ENCODE measurements around the gene PCLO. TPM values are rescaled to one million over a fixed set of nuclear protein-coding genes. Genes with fewer than 3 reads are reported as not detected.

PCLO gene
- total and polyA plus RNA-seq, 2 of the 8 experiments (the other 6 are each of a cell fraction or from before 2014, with no cell fraction given): 1.5 to 3.2 TPM

DNA sequence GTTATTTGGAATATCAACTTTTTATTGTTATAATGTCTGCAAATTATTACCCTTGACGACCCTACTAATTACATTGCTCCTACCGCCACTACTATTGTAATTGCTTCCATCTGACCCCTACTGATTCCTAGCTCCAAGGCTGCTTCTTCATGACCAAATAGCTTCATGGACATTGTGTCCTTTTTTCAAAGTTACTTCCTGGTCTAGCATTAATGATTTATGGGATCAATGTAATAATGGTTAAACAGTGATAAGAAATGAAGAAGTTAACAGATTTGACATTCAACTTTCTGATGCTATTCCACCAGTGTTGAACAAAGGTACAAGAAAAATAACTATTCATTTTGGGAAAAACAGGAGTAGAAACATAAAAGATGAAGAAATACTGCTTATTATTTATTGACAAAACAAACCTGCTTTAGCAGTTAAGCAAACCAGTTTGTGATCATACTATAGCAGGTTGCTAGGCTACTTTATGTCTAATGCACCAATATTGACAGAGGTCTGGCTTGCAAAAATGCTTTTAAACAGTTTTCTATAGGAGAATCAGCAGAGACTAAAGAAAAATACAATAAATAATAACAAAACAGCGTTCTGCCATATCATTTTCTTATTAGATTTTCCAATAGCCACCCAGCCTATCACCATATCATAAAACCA is 125.8 kb downstream of the PCLO start:
- WGBS, 2 experiments (ENCODE audit: extremely low coverage in 1 of 2, insufficient coverage in 1 of 2, insufficient read length in 1 of 2, insufficient replicate concordance in 2 of 2, low coverage in 1 of 2, low lambda C conversion rate in 2 of 2, missing lambda C conversion rate in 1 of 2): 80% methylated on average over 3 of the region's 3 CpGs; no CpG with 5 or more reads in 1 of the 2 experiments
- no peak overlapping the region for H4K91ac ChIP-seq (replicated peaks; ENCODE audit: insufficient read length, low read length)
- H3K4me3 ChIP-seq (ENCODE audit: extremely low read depth in 1 of 4, insufficient read depth in 2 of 4, low read depth in 3 of 4, low read length in 4 of 4): no peak overlapping the region
- no peaks in the 10 kb centered on the region for H3K27me3 ChIP-seq (replicated peaks in 1 of 4; ENCODE audit: control insufficient read depth in 3 of 4, extremely low read depth in 1 of 4, insufficient read depth in 3 of 4, low read length in 3 of 4)
- H3K79me1 ChIP-seq (ENCODE audit: low read depth, low read length): no peaks in the 10 kb centered on the region
- no peak overlapping the region for H3K4ac ChIP-seq (replicated peaks; ENCODE audit: insufficient read length, low read depth, low read length)
- no peak overlapping the region for H3K27ac ChIP-seq (ENCODE audit: low read depth, low read length)
- H4K8ac ChIP-seq (ENCODE audit: extremely low read depth, insufficient read depth, low read length): no peak overlapping the region
- no peak overlapping the region for H3K18ac ChIP-seq (ENCODE audit: extremely low read depth, low read length)
- POLR2A ChIA-PET (ENCODE audit: partially characterized antibody): interaction anchor here (0.9 to 1.4 kb wide), 2 partner anchors 13 to 76 kb away, joined by 3 to 5 read pairs; no protein-coding TSS in a partner anchor
- TF ChIP-seq SAP30 (IDR thresholded peaks at IDR 0.05; ENCODE audit: insufficient read depth, insufficient replicate concordance, low read length) (no peak), SIN3A (conservative IDR thresholded peaks at IDR 0.05 in 1 of 2, IDR thresholded peaks at IDR 0.05 in 1 of 2; ENCODE audit: low read depth in 1 of 2, low read length in 2 of 2) (no peak), SRF (IDR thresholded peaks at IDR 0.05; ENCODE audit: low read depth, low read length) (no peak), CEBPB (IDR thresholded peaks at IDR 0.05; ENCODE audit: low read depth, low read length) (no peak), SP1 (IDR thresholded peaks at IDR 0.05; ENCODE audit: low read depth, low read length) (no peak), CBX8 (IDR thresholded peaks at IDR 0.05; ENCODE audit: borderline replicate concordance, low read depth, low read length) (no peak), POLR2AphosphoS5 (IDR thresholded peaks at IDR 0.05; ENCODE audit: low read depth, low read length) (no peak)
- H4K20me1 ChIP-seq (replicated peaks in 1 of 2; ENCODE audit: control insufficient read depth in 1 of 2, insufficient read depth in 2 of 2, low read length in 2 of 2): no peaks in the 10 kb centered on the region
- H2BK20ac ChIP-seq (ENCODE audit: low read length): no peak overlapping the region
- no peak for DNase-seq (ENCODE audit: low read depth in 1 of 2, low spot score in 2 of 2)
- no peak overlapping the region for H3K56ac ChIP-seq (replicated peaks; ENCODE audit: insufficient read length, low read depth, low read length)
- H3K9ac ChIP-seq (replicated peaks in 1 of 4; ENCODE audit: extremely low read depth in 1 of 4, low read depth in 3 of 4, low read length in 3 of 4): no peak overlapping the region
- no peak overlapping the region for H3K14ac ChIP-seq (ENCODE audit: insufficient read length)
- H2BK12ac ChIP-seq (ENCODE audit: low read depth, low read length): no peak overlapping the region
- no peak for FAIRE-seq
- no peak overlapping the region for H3K4me2 ChIP-seq (ENCODE audit: insufficient read depth in 1 of 2, low read depth in 2 of 2, low read length in 2 of 2)
- no peaks in the 10 kb centered on the region for H3K23me2 ChIP-seq (ENCODE audit: low read depth, low read length)
- no peak overlapping the region for H2BK15ac ChIP-seq (ENCODE audit: low read length)
- H3K4me1 ChIP-seq (replicated peaks in 1 of 4; ENCODE audit: control insufficient read depth in 3 of 4, insufficient read depth in 4 of 4, low read length in 3 of 4): 0 out of 7 replicates have a peak, but pooled peaks cover 0 to 2% (median 0%) of the 10 kb centered on the region in 4 experiments
- no peak overlapping the region for H3K23ac ChIP-seq (ENCODE audit: insufficient read length)
- no peak overlapping the region for H2AFZ ChIP-seq (ENCODE audit: low read length)
- no peaks in the 10 kb centered on the region for H3K9me3 ChIP-seq (ENCODE audit: insufficient read depth in 2 of 2, low read depth in 1 of 2, low read length in 1 of 2)
- H3K36me3 ChIP-seq (ENCODE audit: control insufficient read depth in 2 of 4, insufficient read depth in 4 of 4, low read length in 3 of 4): no peaks in the 10 kb centered on the region
- H2AK5ac ChIP-seq (ENCODE audit: low read depth, low read length): no peak overlapping the region
- CTCF ChIA-PET (ENCODE audit: partially characterized antibody): interaction anchor here (0.6 to 0.9 kb wide), 2 partner anchors 13 to 993 kb away, joined by 4 read pairs; no protein-coding TSS in a partner anchor
- H3K79me2 ChIP-seq (ENCODE audit: control insufficient read depth in 1 of 2, insufficient read depth in 2 of 2, low read length in 2 of 2): no peaks in the 10 kb centered on the region
- no peak overlapping the region for H4K5ac ChIP-seq (ENCODE audit: insufficient read length, low read depth, low read length)
- H2BK120ac ChIP-seq (replicated peaks; ENCODE audit: low read depth, low read length): no peak overlapping the region
- H2BK5ac ChIP-seq (ENCODE audit: low read depth, low read length): no peak overlapping the region
